T-helper 9 cell (primary cell): ENCODE data around the gene MYO10.
"Not testable (repeated sequence)": the region's sequence is repeated elsewhere in the genome, so short reads cannot be mapped to it uniquely, and the experiment has no call there.

Experiments used
- DNase-seq: peaks from one replicate; pipeline ENCODE4 v3.0.0-alpha.2; 2020

The MYO10 gene

DNA sequence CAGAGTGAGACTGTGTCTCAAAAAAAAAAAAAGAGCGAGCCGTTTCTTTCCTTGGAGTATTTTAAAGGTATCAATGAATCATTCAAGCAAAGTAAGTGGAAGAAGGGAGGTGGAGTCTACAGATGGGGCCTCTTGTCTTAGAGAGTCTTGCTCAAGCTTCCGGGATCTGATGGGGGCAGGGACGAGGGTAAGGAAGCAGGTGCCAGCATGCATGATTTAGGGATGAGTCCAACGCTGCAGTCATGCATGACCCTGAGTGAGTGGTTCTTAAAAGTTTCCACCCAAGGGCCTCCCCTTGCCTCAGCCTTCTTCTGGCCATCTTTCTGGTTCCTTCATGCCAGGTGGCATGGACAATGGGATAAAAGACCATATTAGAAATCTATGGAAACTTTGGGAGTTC, 79.6 kb downstream of the MYO10 start:
- DNase-seq, result no peak

DNA sequence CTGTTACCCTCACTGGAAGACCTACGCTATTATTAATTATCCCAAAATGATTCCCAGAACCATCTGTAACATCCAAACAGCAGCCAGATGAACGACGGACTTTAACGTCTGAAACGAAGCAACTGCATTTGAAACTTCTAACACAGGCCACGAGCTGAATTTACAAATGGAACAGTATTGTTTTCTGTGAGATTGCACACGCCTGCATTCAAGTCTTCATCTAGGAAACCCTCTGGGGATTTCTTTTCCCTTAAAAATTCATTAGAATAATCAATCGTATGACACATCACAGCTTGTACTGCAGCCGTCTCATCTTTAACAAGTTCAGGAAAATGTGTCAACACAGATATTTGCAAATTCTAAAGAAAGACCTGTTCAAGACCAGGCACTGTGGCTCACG, 80.2 kb downstream of the MYO10 start:
- DNase-seq, result no peak

DNA sequence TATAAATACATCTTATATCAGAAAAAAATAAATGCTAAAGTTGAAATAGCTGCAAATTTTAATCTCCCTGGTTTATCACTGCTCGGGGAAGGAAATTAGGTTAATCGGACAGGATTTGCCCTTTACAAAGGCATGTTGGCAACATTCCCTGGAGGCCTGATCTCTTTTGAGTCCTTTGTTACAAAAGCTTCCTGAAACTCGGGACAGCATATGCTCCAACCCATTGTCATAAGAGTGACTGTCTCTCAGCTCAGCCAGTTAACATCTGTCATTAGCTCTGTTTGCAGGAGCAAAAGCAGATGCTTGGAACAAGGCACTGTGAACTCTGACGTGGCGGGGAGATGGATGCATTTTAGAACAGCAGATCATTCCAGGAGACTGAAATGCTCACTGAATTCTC, 80.6 kb downstream of the MYO10 start:
- DNase-seq, result no peak

DNA sequence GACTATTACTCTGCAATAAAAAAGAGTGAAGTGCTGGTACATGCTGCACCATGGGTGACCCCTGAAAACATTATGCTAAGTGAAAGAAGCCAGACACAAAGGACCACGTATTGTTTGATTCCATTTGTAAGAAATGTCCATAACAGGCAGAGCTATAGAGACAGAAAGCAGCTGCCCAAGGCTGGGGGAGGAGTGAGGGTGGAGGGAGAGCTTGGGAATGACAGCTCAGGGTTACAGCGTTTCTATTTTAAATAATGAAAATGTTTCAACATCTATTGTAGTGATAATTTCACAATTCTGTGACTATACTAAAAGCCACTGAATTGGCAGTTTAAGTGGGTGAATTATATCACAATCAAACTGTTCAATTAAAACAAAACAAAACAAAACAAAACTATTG, 81.7 kb downstream of the MYO10 start:
- DNase-seq, result no peak

DNA sequence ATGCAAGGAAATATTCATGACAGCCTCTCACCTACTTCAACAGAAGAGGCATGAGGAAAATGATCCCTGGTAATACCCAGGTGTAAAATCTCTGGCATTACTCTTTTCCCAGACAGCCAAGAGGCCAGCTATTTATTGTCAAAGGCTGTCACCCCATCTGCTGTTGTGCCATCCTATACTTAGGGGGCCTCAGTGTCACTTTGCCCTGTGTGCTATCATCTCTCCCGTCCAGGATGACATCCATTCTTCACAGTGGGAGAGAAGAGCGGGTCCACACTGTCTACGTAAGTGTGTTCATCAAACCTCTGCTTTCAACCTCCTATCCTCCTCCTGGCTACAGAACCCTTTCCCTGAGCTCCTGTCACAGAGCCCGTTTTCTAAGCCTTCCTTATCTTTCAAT, 82.6 kb downstream of the MYO10 start:
- no peak for DNase-seq

DNA sequence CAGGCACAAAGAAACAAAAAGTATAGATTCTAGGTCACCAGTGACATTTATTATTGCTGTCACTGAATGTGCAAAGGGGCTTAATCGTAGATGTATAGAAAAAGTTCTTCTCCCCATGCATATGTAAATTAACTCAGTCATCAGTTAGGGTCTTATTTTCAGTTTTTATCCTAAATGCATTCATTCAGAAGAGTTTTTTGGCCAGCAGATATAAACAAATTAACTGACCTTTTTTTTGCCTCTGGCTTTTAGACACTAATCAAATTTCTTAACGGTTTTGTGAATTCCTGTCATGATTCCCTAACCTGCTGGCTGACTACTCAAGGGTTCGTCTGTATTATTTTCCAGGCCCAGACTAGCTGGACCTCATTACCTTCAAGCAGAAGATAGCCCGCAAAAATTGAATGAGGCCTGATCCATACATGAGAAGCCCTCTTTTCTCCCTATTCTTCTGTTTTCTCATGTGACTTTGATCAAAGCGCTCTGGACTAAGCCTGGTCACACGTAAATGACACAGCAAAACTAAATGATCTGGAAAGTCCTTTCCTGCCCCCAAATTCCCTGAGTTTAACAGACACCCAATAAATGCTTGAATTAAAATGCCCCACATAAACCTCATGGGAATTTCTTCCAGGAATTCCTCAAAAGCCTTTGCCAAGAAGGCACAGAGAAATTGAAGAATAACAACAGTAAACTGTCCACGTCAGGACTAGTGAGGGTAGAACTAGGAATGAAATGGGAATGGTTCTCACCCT, 83.7 kb downstream of the MYO10 start:
- no peak for DNase-seq

DNA sequence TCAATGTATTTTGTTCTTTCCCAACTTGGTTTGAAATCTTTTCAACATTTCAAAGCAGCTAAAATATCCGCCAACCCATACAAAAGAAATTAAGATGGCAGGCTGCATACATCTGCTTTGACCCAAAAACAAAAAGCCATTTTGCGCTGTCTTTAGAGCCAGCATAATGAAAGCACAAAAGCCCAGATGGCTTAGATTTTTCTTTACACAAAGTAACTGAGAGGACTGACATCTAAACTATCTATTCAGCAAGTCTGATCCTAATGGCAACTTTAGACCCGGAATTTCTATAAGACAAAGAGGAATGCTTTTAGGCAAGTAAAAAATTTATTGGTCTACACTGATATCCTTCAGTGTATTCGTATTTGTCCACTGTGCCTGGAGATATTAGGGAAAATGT, 86.3 kb downstream of the MYO10 start:
- DNase-seq, result no peak

DNA sequence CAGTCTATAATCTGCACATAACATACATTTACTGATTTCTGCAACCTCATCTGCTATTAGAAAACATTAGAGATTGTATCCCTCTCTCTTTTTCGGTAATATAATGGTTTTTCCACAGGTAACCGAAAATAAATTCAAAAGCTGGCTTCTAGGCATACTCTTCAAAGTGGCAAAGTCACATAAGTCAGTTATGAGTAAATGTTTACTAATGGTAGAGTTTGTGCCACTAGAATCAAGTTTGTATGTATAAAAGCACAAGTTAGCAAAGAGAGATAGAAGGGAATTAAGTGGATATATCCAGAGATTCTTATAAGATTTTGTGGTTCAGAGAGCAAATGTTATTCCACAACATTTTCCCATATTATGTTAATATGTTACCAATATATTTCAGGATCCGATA, 86.9 kb downstream of the MYO10 start:
- no peak for DNase-seq

DNA sequence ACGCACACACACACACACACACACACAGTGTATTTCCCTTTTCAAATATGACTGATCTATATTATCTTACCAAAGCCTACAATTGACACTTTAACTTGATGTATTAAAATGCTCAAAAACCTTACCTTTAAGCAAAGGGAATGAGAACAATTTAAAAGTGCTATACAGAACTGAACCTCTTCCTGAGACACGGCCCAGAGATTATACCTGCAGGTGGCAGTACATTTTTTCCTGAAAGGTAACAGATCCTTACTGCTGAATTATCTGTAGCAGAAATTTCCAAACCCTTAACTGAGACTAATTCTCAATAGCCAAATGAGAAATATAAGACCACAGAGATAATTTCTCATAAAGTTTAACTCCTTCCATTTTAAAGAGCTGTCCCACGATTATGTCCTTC, 91.1 kb downstream of the MYO10 start:
- no peak for DNase-seq

DNA sequence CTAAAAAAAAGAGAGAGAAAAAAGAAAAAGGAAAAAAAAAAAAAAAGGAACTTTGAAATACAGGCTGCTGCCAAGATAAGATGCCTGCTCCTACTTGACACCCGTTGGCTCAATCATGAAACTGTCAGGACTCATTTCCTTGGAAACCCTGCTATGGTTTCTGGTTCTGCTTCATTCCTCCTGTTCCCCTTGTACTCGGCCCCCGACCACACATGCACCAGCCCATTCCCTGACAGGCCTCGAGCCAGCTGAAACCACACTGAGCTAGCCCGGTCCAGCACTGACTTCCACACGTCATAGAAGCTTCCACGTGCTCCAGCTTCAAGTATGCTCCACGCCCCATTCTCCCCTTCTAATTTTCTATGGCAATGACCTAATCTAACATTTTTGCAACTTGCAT, 93.2 kb downstream of the MYO10 start:
- no peak for DNase-seq

DNA sequence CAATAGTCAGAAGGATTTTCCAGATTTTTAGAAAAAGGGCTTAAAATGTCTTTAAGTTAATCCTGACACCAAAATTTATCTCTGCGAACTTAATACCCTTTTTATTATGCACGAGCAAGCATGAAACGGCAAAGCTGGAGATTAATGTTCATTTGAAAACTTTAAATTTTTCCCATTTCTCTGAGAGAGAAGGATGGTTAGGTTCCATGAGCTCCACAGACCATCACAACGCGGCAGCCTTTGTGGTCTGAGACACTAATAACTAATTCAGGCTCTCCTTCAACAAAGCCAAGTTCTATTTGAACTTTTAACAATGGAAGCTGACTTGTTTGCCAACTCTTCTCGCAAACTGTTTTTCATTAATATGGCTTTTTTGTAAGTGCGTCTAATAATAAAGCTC, 94.7 kb downstream of the MYO10 start:
- no peak for DNase-seq

DNA sequence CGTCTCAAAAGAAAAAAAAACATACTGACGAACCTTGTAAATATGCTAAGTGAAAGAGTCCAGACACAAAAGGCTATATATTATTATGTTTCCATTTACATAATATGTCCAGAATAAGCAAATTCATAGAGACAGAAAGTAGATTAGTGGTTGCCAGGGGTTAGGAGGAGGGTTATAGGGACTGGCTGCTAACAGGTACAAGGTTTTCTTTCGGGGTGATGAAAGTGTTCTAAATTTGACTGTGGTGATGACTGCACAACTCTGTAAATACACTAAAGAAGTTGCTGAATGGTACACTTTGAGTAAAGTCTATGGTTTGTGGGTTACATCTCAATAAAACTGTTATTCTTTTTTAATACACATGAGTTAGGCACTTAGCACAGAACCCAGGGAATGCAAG, 98.8 kb downstream of the MYO10 start:
- no peak for DNase-seq

DNA sequence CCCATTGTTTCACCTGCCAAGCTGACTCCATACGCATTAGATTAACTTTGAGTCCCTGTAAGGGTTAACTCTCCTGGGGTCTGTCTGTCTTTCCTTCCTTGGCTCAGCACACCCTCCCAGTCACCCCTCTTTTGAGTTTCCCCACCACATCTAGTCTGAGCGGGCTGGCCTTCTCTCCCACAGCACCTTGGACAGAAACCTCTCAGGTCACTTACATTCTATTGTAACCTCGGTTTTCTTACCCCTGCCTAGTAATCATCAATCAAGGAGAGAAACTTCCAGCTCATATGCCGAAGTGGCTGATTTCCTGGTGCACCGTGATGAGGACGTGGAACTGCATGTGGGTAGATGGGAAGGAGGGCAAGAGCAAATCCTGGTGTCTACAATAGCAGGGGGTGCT, 102.1 kb downstream of the MYO10 start:
- DNase-seq, result no peak

DNA sequence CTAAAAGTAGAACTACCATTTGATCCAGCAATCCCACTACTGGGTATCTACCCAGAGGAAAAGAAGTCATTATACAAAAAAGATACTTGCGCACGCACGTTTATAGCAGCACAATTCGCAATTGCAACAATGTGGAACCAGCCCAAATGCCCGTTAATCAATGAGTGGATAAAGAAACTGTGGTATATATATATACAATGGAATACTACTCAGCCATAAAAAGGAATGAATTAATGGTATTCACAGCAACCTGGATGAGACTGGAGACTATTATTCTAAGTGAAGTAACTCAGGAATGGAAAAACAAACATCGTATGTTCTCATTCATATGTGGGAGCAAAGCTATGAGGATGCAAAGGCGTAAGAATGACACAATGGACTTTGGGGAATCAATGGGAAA, 104.8 kb downstream of the MYO10 start:
- not testable (repeated sequence) for DNase-seq

DNA sequence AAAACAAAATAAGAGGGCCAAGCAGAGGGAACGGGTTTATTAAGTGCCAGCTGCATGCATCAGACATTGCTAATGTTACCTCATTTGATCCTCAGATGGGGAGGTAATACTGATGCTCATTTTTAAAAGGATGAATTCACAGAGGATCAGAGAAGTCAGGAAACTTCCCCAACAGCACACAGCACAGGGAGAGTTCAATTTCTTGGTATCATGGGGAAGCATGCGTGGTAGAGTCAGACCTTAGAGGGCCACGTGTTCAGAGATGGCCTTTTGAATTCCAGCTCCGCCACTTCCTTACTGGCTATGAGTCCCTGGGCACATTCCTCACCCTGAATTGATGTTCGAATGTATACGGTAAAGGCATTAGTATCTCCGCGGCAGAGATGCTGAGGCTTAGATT, 108.3 kb downstream of the MYO10 start:
- DNase-seq, result no peak

DNA sequence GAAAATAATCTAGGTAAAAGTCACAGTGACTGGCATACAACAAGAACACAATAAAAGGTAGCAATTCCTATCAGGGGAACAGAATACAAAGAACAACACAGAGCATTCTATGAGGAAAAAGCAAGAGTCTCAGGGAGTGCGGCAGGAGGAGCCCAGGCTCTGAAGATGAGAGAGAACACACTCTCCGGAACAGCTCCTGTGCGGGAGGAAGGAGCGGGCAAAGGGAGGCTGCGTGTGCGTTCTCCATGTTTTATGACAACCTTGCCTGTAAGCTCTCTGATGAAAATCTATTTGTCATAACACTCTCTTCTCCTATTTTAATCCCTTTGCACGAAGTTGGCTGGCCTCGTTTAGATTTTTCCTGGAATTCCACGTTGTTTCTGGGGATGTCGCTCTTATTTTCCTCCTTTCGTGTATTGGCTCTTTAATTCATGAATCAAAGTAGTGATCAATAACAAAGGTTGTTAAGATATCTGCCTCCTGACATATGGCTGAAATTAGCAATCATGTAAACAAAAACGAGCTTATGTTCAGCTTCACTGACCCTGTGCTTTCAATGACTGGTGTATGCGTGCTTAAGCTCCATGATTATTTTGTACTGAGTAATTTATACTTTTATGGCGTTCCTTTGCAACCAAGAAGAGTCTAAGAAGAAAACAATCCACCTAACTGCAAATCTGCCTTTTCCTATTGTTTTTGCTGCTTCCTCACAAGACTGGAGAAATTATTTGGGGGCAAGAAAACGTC, 109.5 kb downstream of the MYO10 start:
- DNase-seq, result no peak

DNA sequence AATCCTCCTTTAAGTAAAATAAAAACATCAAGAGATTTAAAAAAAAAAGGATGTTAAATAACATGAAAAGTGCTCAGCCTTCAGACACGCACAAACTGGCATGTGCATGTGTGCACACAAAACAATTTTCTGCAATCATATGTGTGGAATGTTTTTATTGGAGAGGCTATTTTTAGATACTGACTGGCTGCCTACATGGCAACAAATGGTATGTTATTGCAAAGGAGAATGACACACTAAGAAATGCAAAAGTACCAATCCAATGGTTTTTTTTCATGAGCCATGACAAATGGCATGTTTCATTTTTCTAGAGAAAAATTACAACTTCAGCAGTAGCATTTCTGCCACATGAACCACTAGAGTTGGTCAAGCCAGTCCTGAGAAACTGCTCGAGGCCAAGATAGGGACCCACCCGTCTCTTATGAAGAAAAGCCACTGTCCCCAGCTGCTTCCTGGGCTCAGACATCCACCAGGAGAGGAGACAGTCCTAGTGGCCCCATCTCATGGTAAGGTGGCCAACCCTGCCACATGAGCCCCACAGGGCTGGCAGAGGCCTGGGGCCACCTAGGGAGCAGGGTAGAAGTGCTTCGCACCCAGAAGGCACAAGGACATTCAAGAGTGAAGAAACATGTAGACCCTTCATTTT, 116.4 kb downstream of the MYO10 start:
- no peak for DNase-seq

DNA sequence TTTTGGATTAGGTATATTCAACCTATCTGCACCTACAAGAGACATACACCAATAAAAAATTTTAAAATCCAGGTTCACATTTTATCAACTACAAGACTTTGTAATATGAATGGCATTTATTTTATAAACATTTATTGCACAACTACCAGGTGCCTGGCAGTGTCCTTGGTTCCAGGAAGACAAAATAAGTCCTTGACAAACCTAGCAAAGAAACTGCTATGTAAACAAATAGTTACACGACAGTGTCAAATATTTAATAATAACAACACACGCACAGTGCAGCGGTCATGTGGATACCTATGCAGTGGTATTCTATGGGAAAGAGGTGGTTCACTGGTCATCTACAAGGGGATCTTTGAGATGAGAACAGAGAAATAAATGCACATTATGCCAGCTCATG, 120.7 kb downstream of the MYO10 start:
- no peak for DNase-seq

DNA sequence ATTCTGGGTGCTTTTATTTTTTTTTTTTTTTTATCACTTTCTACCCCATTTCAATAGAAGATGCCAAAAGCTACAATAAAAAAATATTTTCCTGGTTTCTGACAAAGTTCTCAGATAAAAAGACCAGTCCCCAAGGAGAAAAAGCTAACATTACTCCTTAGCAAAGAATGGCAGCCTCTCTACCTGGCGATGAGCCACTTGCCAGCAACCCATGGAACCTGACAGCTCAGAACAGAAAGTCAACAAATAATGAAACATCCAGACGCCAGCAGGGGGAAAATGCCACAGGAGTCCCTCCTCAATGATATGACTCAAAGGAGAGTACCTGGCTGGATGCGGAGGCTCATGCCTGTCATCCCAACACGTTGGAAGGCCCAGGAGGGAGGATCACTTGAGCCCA, 123.2 kb downstream of the MYO10 start:
- no peak for DNase-seq

DNA sequence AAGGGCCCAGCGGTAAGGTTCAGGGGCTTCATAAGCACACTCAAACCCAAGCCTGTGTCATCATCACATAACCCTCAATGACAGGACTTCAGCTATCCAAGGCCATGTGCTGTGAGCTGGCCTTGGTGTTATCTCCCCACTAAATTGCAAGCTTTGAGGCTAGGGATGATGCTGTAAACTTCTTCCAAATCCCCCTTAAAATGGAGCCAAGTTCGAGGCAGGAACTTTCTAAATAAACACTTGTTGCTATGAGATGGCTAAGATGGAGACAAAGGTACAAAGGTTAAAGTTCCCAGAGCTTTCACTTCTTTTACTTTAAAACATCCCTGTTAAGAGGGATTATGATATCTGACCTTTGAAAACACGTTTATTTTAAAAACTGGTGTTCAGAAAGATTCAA, 123.6 kb downstream of the MYO10 start:
- DNase-seq, result no peak

DNA sequence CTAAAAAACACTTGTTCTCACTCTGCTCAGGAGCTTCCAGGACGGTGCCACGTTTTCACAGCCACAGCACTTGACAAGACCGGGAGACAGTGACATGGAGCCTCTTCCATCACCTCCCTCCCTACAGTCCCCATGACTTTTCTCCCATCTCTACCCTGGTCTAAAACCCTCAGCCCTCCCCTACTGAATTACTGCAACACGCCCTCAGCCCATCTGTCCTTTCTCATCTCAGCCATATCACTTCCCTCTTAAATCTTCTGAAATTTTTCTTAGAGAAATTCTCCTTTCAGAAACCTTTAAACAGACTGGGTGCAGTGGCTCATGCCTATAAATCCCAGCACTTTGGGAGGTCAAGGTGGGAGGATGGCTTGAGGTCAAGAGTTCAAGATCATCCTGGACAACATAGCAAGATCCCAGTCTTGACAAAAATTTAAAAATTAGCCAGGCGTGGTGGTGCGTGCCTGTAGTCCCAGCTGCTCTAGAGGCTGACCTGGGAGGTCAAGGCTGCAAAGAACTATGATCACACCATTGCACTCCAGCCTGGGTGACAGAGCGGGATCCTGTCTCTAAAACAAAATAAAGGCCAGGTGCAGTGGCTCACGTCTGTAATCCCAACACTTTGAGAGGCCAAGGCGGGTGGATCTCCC, 125.8 kb downstream of the MYO10 start:
- DNase-seq, result no peak

DNA sequence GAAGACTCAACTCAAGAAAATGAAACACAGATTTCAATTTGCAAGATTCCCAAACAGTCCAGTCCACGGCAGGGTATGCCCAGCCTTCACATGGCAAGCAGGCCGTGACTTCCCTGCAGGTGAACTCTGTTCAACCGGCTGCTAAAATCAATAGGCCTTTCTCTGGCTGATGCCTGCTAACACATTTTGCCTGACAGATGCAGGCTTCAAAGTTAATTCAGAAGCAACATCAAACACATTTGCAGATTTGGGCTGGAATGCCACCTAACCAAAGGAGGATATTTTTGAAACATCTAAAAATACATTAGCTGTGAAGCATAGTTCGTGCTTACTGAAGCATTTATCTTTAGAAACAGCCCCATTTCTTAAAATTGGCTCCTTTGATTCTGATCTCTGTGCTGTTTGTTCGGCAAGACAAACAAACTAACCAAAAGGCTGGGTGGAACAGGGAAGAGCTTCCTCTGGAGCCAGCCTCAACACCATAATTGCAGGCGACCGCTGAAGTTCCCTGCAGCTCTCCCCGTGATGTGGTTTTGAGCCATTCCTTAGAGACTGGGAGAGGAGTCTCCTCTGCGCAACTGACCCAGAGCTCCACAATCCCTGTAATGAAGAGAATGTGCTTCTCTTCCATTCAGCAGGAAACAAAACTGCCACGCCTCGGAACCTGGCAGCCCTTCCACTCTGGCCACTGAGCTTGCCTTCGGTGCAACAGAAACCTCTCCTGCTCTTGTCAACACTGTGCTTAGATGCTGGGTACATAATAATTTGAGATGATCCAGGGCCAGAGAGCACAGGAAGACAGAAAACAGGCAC, 126.5 kb downstream of the MYO10 start:
- no peak for DNase-seq

DNA sequence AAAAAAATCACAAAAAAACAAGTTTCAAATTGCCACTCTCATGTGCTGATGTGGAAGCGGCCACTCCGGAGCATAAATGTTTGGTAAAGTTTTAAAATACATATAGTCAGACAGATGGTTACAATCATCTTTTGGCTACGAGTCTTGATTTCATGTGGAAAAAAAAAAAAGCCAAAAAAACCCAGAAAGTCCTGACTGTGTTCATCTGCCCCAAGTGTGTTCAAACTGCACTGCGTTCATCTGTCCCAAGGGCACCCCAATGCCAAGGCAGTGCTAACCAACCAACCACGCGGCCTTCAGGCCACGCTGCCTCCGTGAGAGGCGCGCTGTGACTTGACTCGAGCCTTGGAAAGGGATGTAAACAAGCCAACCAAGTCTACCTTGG, 127.1 kb downstream of the MYO10 start:
- DNase-seq, result no peak
